HepG2 (cell line): ENCODE results near the gene MAPK7. TPM values are rescaled to one million over a fixed set of nuclear protein-coding genes. Genes with fewer than 3 reads are reported as not detected.

Source experiments
- ATAC-seq: fragments of 200-7000 bp; cut with Tn5 transposase; 3 replicates; pipeline ENCODE4 v1.9.1; 2020; ENCODE audit warnings: mild to moderate bottlenecking, moderate library complexity
- BruUV-seq: library from RNA; stranded (reverse); fragments of 400-500 nt; replicated peaks from 2 replicates; lab custom pipeline; 2021; lab: Mats Ljungman, UMichigan
- CTCF ChIA-PET: fragments of 300-600 bp; formaldehyde crosslinking; extraction: SDS; loops from one replicate; lab custom pipeline; 2021; ENCODE audit warnings: low total read pairs, inconsistent platforms, low intra/inter-chr PET ratio; lab: Yijun Ruan, JAX
- POLR2A ChIA-PET: fragments of 350-600 bp; sonication (Branson Sonifier 250); formaldehyde crosslinking; loops from one replicate; lab custom pipeline; 2020; ENCODE audit warnings: antibody characterized with exemption, inconsistent platforms; lab: Yijun Ruan, JAX
- DNase-seq: peaks from one replicate; pipeline ENCODE4 v3.0.0-alpha.2; 2015; ENCODE audit warnings: low spot score
- FAIRE-seq: peaks from 3 replicates; lab custom pipeline; 2011; peaks lifted over from hg19 to GRCh38; lab: Jason Lieb, UNC
- H2AFZ ChIP-seq: one replicate; pipeline ENCODE4 v1.6.1; 2011; ENCODE audit warnings: low read length, inconsistent platforms
- H3K27ac ChIP-seq: fragments of 300-600 bp; 3 replicates; pipeline ENCODE4 v1.8.0; 2011; ENCODE audit warnings: mixed run types, mild to moderate bottlenecking, mixed read lengths, low read length, inconsistent platforms; ENCODE audit not compliant: insufficient read depth; ENCODE audit errors: extremely low read length
- H3K27me3 ChIP-seq, 2 experiments: fragments of 200-600 bp in 1 of 2; 2 replicates in 1 of 2; 3 replicates in 1 of 2; pipeline versions ENCODE4 v1.6.0 to v1.8.0; 2011; ENCODE audit warnings: low read length in 2 of 2, mild to moderate bottlenecking in 2 of 2, moderate library complexity in 2 of 2, inconsistent platforms in 1 of 2; ENCODE audit not compliant: insufficient read depth in 2 of 2, control insufficient read depth in 1 of 2
- H3K36me3 ChIP-seq, 2 experiments: fragments of 200-600 bp in 1 of 2; replicated peaks in 1 of 2; 2 replicates in 1 of 2; 3 replicates in 1 of 2; pipeline versions ENCODE4 v1.5.1 to v1.8.0; 2011; ENCODE audit warnings: low read length in 2 of 2, inconsistent platforms in 1 of 2; ENCODE audit not compliant: insufficient read depth in 2 of 2, control insufficient read depth in 1 of 2
- H3K4me1 ChIP-seq: 2 replicates; pipeline ENCODE4 v1.5.1; 2012; ENCODE audit warnings: low read length, inconsistent platforms; ENCODE audit not compliant: insufficient read depth
- H3K4me2 ChIP-seq: 2 replicates; pipeline ENCODE4 v1.6.0; 2011; ENCODE audit warnings: low read depth, low read length, inconsistent platforms
- H3K4me3 ChIP-seq, 3 experiments: fragments of 200-600 bp in 1 of 3; sonication (generic), shearing (Covaris generic) in 1 of 3; replicated peaks in 1 of 3; 2 replicates each; pipeline ENCODE4 v1.5.1; 2011 to 2016; ENCODE audit warnings: low read length in 3 of 3, inconsistent platforms in 2 of 3, low read depth in 2 of 3, mild to moderate bottlenecking in 2 of 3, control low read depth in 1 of 3, mixed read lengths in 1 of 3; ENCODE audit not compliant: insufficient read depth in 1 of 3
- H3K79me2 ChIP-seq: one replicate; pipeline ENCODE4 v1.6.1; 2011; ENCODE audit warnings: low read length, inconsistent platforms; ENCODE audit not compliant: insufficient read depth
- H3K9ac ChIP-seq: 2 replicates; pipeline ENCODE4 v1.6.0; 2011; ENCODE audit warnings: mild to moderate bottlenecking, low read depth, low read length, inconsistent platforms; ENCODE audit not compliant: insufficient read depth
- H3K9me3 ChIP-seq: 2 replicates; pipeline ENCODE4 v1.5.1; 2012; ENCODE audit warnings: mild to moderate bottlenecking, low read length
- H4K20me1 ChIP-seq: 2 replicates; pipeline ENCODE4 v1.6.0; 2011; ENCODE audit warnings: inconsistent platforms, mild to moderate bottlenecking, low read length, moderate library complexity; ENCODE audit not compliant: insufficient read depth
- DMAP1 ChIP-seq: IDR thresholded peaks from 2 replicates; pipeline ENCODE4 v1.6.1; 2016
- HOXA9 ChIP-seq: sonication (generic); formaldehyde crosslinking; IDR thresholded peaks from 2 replicates; pipeline ENCODE4 v1.8.1; 2022; ENCODE audit warnings: missing genetic modification reagents, mild to moderate bottlenecking, moderate library complexity, borderline replicate concordance
- MIER3 ChIP-seq: IDR thresholded peaks from 2 replicates; pipeline ENCODE4 v1.6.1; 2016; ENCODE audit warnings: missing compliant biosample characterization, borderline replicate concordance
- PRMT3 ChIP-seq: sonication (generic); formaldehyde crosslinking; IDR thresholded peaks from 2 replicates; pipeline ENCODE4 v1.8.1; 2022; ENCODE audit warnings: low read depth, mild to moderate bottlenecking, moderate library complexity, missing genetic modification reagents, borderline replicate concordance
- RAD21 ChIP-seq: fragments of 450-650 bp; formaldehyde crosslinking; IDR thresholded peaks from 2 replicates; pipeline ENCODE4 v1.5.0; 2020; ENCODE audit warnings: mild to moderate bottlenecking
- SIX4 ChIP-seq: sonication (generic); formaldehyde crosslinking; IDR thresholded peaks from 2 replicates; pipeline ENCODE4 v1.4.0; 2020; ENCODE audit warnings: missing genetic modification reagents
- TP53 ChIP-seq: sonication (generic); formaldehyde crosslinking; conservative IDR thresholded peaks from 2 replicates; pipeline ENCODE4 v1.4.0; 2020; ENCODE audit warnings: missing genetic modification reagents
- ZBTB20 ChIP-seq: sonication (generic); formaldehyde crosslinking; IDR thresholded peaks from 2 replicates; pipeline ENCODE4 v1.8.1; 2023; ENCODE audit warnings: missing genetic modification reagents, low read depth, mild to moderate bottlenecking, borderline replicate concordance
- ZBTB42 ChIP-seq: sonication (generic); formaldehyde crosslinking; IDR thresholded peaks from 2 replicates; pipeline ENCODE4 v1.5.0; 2020; ENCODE audit warnings: mild to moderate bottlenecking, missing genetic modification reagents
- ZNF143 ChIP-seq: sonication (generic); formaldehyde crosslinking; IDR thresholded peaks from 2 replicates; pipeline ENCODE4 v1.4.0; 2020; ENCODE audit warnings: missing genetic modification reagents
- ZNF280B ChIP-seq: sonication (generic); formaldehyde crosslinking; IDR thresholded peaks from 2 replicates; pipeline ENCODE4 v1.5.0; 2020; ENCODE audit warnings: missing genetic modification reagents, mild to moderate bottlenecking, borderline replicate concordance
- ZNF354B ChIP-seq: sonication (generic); formaldehyde crosslinking; IDR thresholded peaks from 2 replicates; pipeline ENCODE4 v1.8.0; 2022; ENCODE audit warnings: mild to moderate bottlenecking, missing genetic modification reagents
- ZNF414 ChIP-seq: sonication (generic); formaldehyde crosslinking; IDR thresholded peaks from 2 replicates; pipeline ENCODE4 v1.5.0; 2020; ENCODE audit warnings: missing genetic modification reagents
- ZNF570 ChIP-seq: sonication (generic); formaldehyde crosslinking; IDR thresholded peaks from 2 replicates; pipeline ENCODE4 v1.4.0; 2020; ENCODE audit warnings: mild to moderate bottlenecking, missing genetic modification reagents, borderline replicate concordance
- ZNF879 ChIP-seq: sonication (generic); formaldehyde crosslinking; IDR thresholded peaks from 2 replicates; pipeline ENCODE4 v1.8.1; 2023; ENCODE audit warnings: missing genetic modification reagents
- ZSCAN25 ChIP-seq: sonication (generic); formaldehyde crosslinking; IDR thresholded peaks from 2 replicates; pipeline ENCODE4 v1.8.0; 2022; ENCODE audit warnings: mild to moderate bottlenecking, missing genetic modification reagents
- ZSCAN30 ChIP-seq: sonication (generic); formaldehyde crosslinking; IDR thresholded peaks from 2 replicates; pipeline ENCODE4 v1.5.0; 2020; ENCODE audit warnings: mild to moderate bottlenecking, missing genetic modification reagents
- WGBS: methylation state at CpG from one replicate; pipeline ENCODE4 v1.1.6; 2017; ENCODE audit warnings: low lambda C conversion rate; 5-methylcytosine and 5-hydroxymethylcytosine counted together
- in situ Hi-C: cut with HindIII; loops from 2 replicates; pipeline ENCODE4 v1.10.0; 2017; ENCODE audit warnings: low pct_unique_long_range_greater_than_20kb; ENCODE audit not compliant: extremely low pct_ligation_motif_present
- intact Hi-C: fragments of 100-400 bp; cut with micrococcal nuclease; formaldehyde crosslinking; loops from one replicate; pipeline ENCODE4 v1.10.0; 2022; ENCODE audit not compliant: unreplicated experiment
- polyA plus RNA-seq, 8 experiments: library from polyadenylated mRNA; depleted of rRNA in 3 of 8; stranded (reverse) in 7 of 8; unstranded in 1 of 8; fragments of >200 nt; fragmentation: Illumina TruSeq in 4 of 8; extraction: Trizol in 4 of 8; gene quantifications; 2 replicates each; pipeline versions ENCODE4 v1.2.1 to v1.2.3, GENCODE V29; 2011 to 2016; ENCODE audit warnings: low read depth in 4 of 8, missing spikeins in 1 of 8, mixed read lengths in 1 of 8; ENCODE audit not compliant: insufficient read depth in 1 of 8
- total RNA-seq, 5 experiments: library from RNA; depleted of rRNA; stranded (reverse); fragments of >200 nt; fragmentation: Illumina TruSeq; extraction: Trizol; gene quantifications; 2 replicates each; pipeline ENCODE4 v1.2.3, GENCODE V29; 2016; ENCODE audit warnings: low read depth in 1 of 5
- TF ChIP-seq, protein P1 (sequence below): sonication (generic); formaldehyde crosslinking; IDR thresholded peaks from 2 replicates; pipeline ENCODE4 v1.5.0; 2020; ENCODE audit warnings: mild to moderate bottlenecking, missing genetic modification reagents, borderline replicate concordance

Gene MAPK7
- total and polyA plus RNA-seq, 2 of the 13 experiments (the other 11 are each of a cell fraction or from before 2014, with no cell fraction given): 2.9 to 5.9 TPM

DNA sequence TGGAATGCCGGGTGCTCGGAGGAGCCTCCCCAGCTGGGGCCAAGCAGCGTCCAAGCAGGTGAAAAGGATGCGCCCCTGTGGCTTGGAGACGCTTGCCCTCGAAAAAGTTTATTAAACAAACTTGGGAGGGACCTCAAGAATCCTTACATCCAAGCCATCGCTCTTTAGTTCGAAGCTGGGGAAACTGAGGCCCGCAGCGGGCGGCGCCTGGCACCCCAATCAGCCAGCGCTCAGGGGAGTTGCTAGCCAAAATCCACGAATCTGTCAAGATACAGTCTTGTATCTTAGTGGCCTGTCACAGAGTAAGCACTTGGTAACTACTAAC lies 15.2 kb upstream of the MAPK7 start:
- in situ Hi-C loops: loop anchor here (5.0 to 10.0 kb wide), 2 partner anchors 84 to 402 kb away; no protein-coding TSS in a partner anchor
- FAIRE-seq: no peak
- H2AFZ ChIP-seq: no peak overlapping the region
- CTCF ChIA-PET: interaction anchor here (0.8 to 2.4 kb wide), 4 partner anchors 25 to 106 kb away, joined by 3 to 57 read pairs (median 6); no protein-coding TSS in a partner anchor
- DNase-seq: no peak
- no peaks in the 10 kb centered on the region for H4K20me1 ChIP-seq
- intact Hi-C loops: loop anchor here (1.0 kb wide), 1 partner anchor 84 kb away; no protein-coding TSS in a partner anchor
- H3K9ac ChIP-seq: peak overlapping the region; percentile 84; the same call in 1 of the 2 replicates
- H3K4me2 ChIP-seq: peak overlapping the region; percentile 100
- H3K9me3 ChIP-seq: no peaks in the 10 kb centered on the region
- WGBS: 0% methylated on average over 1 of the region's 14 CpGs
- H3K4me3 ChIP-seq: peak overlapping the region; percentile 65 to 93 (median 74); a peak in 5 of 6 replicates
- H3K79me2 ChIP-seq: peaks cover 7% of the 10 kb centered on the region
- no TSS peak for BruUV-seq
- peak overlapping the region; percentile 74 for H3K27ac ChIP-seq
- H3K27me3 ChIP-seq: no peaks in the 10 kb centered on the region
- POLR2A ChIA-PET: interaction anchor here (0.9 to 2.9 kb wide), 8 partner anchors 9 to 286 kb away, joined by 3 to 42 read pairs (median 4); partner anchors contain the start of genes ALDH3A2 and MAPK7
- ATAC-seq: no peak
- H3K36me3 ChIP-seq: peaks cover 3 to 7% of the 10 kb centered on the region in 2 experiments; a peak in 3 of 5 replicates
- peaks cover 63% of the 10 kb centered on the region for H3K4me1 ChIP-seq
- TF ChIP-seq DMAP1 (CRISPR knock-in tag): no peak
- no peak for TF ChIP-seq ZBTB20 (CRISPR knock-in tag)
- no peak for TF ChIP-seq SIX4 (CRISPR knock-in tag)
- no peak for TF ChIP-seq ZNF280B (CRISPR knock-in tag)
- no peak for TF ChIP-seq PRMT3 (CRISPR knock-in tag)
- peak; percentile 10; the same call in 1 of the 2 replicates for TF ChIP-seq MIER3 (CRISPR knock-in tag)
- TF ChIP-seq RAD21 (CRISPR knock-in tag): no peak
- TF ChIP-seq ZSCAN25 (CRISPR knock-in tag): 0 out of 2 replicates have a peak, but pooled peaks have one; percentile 4
- TF ChIP-seq ZSCAN30 (CRISPR knock-in tag): no peak
- no peak for TF ChIP-seq HOXA9 (CRISPR knock-in tag)
- TF ChIP-seq, protein P1, sequence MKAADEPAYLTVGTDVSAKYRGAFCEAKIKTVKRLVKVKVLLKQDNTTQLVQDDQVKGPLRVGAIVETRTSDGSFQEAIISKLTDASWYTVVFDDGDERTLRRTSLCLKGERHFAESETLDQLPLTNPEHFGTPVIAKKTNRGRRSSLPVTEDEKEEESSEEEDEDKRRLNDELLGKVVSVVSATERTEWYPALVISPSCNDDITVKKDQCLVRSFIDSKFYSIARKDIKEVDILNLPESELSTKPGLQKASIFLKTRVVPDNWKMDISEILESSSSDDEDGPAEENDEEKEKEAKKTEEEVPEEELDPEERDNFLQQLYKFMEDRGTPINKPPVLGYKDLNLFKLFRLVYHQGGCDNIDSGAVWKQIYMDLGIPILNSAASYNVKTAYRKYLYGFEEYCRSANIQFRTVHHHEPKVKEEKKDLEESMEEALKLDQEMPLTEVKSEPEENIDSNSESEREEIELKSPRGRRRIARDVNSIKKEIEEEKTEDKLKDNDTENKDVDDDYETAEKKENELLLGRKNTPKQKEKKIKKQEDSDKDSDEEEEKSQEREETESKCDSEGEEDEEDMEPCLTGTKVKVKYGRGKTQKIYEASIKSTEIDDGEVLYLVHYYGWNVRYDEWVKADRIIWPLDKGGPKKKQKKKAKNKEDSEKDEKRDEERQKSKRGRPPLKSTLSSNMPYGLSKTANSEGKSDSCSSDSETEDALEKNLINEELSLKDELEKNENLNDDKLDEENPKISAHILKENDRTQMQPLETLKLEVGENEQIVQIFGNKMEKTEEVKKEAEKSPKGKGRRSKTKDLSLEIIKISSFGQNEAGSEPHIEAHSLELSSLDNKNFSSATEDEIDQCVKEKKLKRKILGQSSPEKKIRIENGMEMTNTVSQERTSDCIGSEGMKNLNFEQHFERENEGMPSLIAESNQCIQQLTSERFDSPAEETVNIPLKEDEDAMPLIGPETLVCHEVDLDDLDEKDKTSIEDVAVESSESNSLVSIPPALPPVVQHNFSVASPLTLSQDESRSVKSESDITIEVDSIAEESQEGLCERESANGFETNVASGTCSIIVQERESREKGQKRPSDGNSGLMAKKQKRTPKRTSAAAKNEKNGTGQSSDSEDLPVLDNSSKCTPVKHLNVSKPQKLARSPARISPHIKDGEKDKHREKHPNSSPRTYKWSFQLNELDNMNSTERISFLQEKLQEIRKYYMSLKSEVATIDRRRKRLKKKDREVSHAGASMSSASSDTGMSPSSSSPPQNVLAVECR: no peak
- 0 out of 2 replicates have a peak, but pooled peaks have one; percentile 6 for TF ChIP-seq ZNF354B (CRISPR knock-in tag)
- TF ChIP-seq ZNF570 (CRISPR knock-in tag): no peak
- 0 out of 2 replicates have a peak, but pooled peaks have one; percentile 18 for TF ChIP-seq ZNF879 (CRISPR knock-in tag)
- 0 out of 2 replicates have a peak, but pooled peaks have one; percentile 58 for TF ChIP-seq ZNF143 (CRISPR knock-in tag)
- TF ChIP-seq TP53 (CRISPR knock-in tag): no peak
- 0 out of 2 replicates have a peak, but pooled peaks have one; percentile 15 for TF ChIP-seq ZNF414
- no peak for TF ChIP-seq ZBTB42 (CRISPR knock-in tag)
